HG03039 (cell line): Measurements from ENCODE around the gene THY1.
"Not testable (repeated sequence)": the region's sequence is repeated elsewhere in the genome, so short reads cannot be mapped to it uniquely, and the experiment has no call there.

Experiments
- ATAC-seq: cut with Tn5 transposase; IDR thresholded peaks from one replicate; pipeline ENCODE4 v1.9.1; 2021; ENCODE audit warnings: mild to moderate bottlenecking, moderate library complexity; ENCODE audit not compliant: unreplicated experiment

Gene THY1

GRCh38 chr11:119422809-119423508, at the start of gene THY1:
Gene THY1, minus strand, starts transcription at chr11:119423172. Its CDS starts 2,267 bp downstream, at chr11:119420905.
- no peak for ATAC-seq

- no peak for ATAC-seq
These were observed 49.3 kb upstream of the THY1 start for GRCh38 chr11:119472186-119472855.

- ATAC-seq, result no peak
These were observed 48.4 kb upstream of the THY1 start for GRCh38 chr11:119471329-119471728.

- no peak for ATAC-seq
These were observed 47.6 kb upstream of the THY1 start for GRCh38 chr11:119470317-119471291.

GRCh38 chr11:119469506-119469905, 46.5 kb upstream of the THY1 start:
- no peak for ATAC-seq

- no peak for ATAC-seq
These were observed 45.5 kb upstream of the THY1 start for GRCh38 chr11:119468511-119468910.

GRCh38 chr11:119461229-119461963, 38.4 kb upstream of the THY1 start:
- ATAC-seq, result no peak

GRCh38 chr11:119460582-119460981, 37.6 kb upstream of the THY1 start:
- ATAC-seq, result no peak

- no peak for ATAC-seq
These were observed 37.1 kb upstream of the THY1 start for GRCh38 chr11:119460097-119460496.

- ATAC-seq, result no peak
These were observed 36.5 kb upstream of the THY1 start for GRCh38 chr11:119459293-119459976.

- not testable (repeated sequence) for ATAC-seq
These were observed 32.7 kb upstream of the THY1 start for GRCh38 chr11:119455708-119456107.

- ATAC-seq, result not testable (repeated sequence)
These were observed 32.3 kb upstream of the THY1 start for GRCh38 chr11:119455241-119455640.

- ATAC-seq, result no peak
These were observed 30.9 kb upstream of the THY1 start for GRCh38 chr11:119453881-119454280.

- ATAC-seq, result no peak
These were observed 27.8 kb upstream of the THY1 start for GRCh38 chr11:119450590-119451326.

GRCh38 chr11:119449498-119449897, 26.5 kb upstream of the THY1 start:
- ATAC-seq, result no peak

GRCh38 chr11:119448380-119448779, 25.4 kb upstream of the THY1 start:
- ATAC-seq, result no peak

GRCh38 chr11:119447664-119448242, 24.8 kb upstream of the THY1 start:
- ATAC-seq, result no peak

GRCh38 chr11:119446871-119447663, 24.1 kb upstream of the THY1 start:
- no peak for ATAC-seq
